ENCODE data around the gene AATF. TPM values are rescaled to one million over a fixed set of nuclear protein-coding genes. Genes with fewer than 3 reads are reported as not detected.
A peak's percentile ranks its signal among the peaks of the same experiment; 100 is the strongest.

The AATF gene
- 10 to 100 TPM; 58.9 to 69.8 TPM for total RNA-seq

DNA sequence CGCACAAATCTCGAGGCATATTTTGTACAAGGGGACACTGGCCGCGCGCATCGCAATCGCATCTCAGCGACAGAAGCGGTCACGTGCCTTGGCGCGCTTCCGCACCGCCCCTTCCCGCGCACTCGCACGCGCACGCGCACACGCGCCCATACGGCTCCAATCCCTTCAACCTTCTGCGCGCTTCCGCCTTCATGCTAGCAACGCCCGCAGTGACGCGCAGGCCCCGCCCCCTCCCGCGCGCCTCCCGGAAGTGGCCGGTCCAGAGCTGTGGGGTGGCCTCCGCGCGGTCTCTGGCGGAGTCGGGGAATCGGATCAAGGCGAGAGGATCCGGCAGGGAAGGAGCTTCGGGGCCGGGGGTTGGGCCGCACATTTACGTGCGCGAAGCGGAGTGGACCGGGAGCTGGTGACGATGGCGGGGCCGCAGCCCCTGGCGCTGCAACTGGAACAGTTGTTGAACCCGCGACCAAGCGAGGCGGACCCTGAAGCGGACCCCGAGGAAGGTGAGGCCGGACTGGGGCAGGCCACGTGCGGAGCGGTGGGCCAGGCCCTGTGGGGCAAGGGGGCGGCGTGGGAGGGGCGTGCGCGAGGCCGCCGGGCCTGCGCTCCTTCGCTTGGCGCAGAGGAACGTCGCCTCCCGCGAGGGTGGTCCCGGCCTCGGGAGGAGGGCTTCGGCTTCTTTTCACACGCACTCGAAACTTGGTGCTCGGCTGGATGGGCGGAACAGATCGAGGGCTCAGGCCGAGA lies at the start of gene AATF:
AATF (plus strand) TSS at position 238 of the 744 bp plus-strand sequence; CDS start at position 410, 172 bp downstream.
- H3K27ac Mint-ChIP-seq = peak within 1 kb of the TSS; percentile 87
- intact Hi-C loops (cut with micrococcal nuclease) = loop anchor here (1.0 to 10.0 kb wide), 5 partner anchors 28 to 404 kb away; partner anchors contain the start of gene GGNBP2
- peak within 1 kb of the TSS; percentile 93 for H3K4me3 Mint-ChIP-seq
- H3K27me3 Mint-ChIP-seq (ENCODE audit: low read depth) = peaks cover 28% of the 10 kb centered on the region
- CTCF ChIA-PET = interaction anchor here (1.7 kb wide), 1 partner anchor 27 kb away, joined by 7 read pairs; no protein-coding TSS in a partner anchor
- H3K4me1 Mint-ChIP-seq (ENCODE audit: low read depth) = peaks cover 39% of the 10 kb centered on the region
- H3K36me3 Mint-ChIP-seq (ENCODE audit: low read depth) = peaks cover 31% of the 10 kb centered on the region
- peak; percentile 96 for DNase-seq
- H3K9me3 Mint-ChIP-seq = no peaks in the 10 kb centered on the region

GRCh38 chr17:36899250-36900159 lies 49.2 kb upstream of the AATF start:
- intact Hi-C loops (cut with micrococcal nuclease) = no loop called here
- Mint-ChIP-seq H3K36me3 (ENCODE audit: low read depth) (no peaks in the 10 kb centered on the region), H3K4me3 (no peak overlapping the region), H3K4me1 (ENCODE audit: low read depth) (no peaks in the 10 kb centered on the region), H3K27ac (no peak overlapping the region), H3K27me3 (ENCODE audit: low read depth) (peaks cover 8% of the 10 kb centered on the region), H3K9me3 (no peaks in the 10 kb centered on the region)
- CTCF ChIA-PET = no interaction called here
- no peak for DNase-seq

- no peak for DNase-seq
- intact Hi-C loops (cut with micrococcal nuclease) = no loop called here
- H3K27me3 Mint-ChIP-seq (ENCODE audit: low read depth) = peaks cover 8% of the 10 kb centered on the region
- H3K4me1 Mint-ChIP-seq (ENCODE audit: low read depth) = no peaks in the 10 kb centered on the region
- H3K4me3 Mint-ChIP-seq = no peak overlapping the region
- no peaks in the 10 kb centered on the region for H3K36me3 Mint-ChIP-seq (ENCODE audit: low read depth)
- H3K27ac Mint-ChIP-seq = no peak overlapping the region
- CTCF ChIA-PET = no interaction called here
- no peaks in the 10 kb centered on the region for H3K9me3 Mint-ChIP-seq
These were observed 48.6 kb upstream of the AATF start for GRCh38 chr17:36900160-36900512.

DNA sequence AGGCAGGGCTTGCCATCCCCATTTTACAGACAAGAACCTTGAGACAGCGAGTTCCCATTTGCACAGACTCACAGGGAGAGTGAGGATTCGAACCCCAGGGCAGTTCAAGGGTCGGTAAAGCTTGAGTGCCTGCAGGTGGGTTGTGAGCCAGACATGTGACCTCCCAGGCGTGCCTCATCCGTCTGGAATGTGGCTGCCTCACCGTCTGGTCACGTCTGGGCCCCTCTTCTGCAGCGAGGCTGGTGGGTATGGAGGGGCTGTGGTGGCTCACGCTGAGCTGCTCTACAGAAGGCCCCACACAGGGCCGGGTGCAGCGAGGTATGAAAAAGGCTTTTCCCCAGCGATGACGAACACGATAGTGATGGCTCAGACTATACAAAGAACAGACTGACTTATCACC lies 47.2 kb upstream of the AATF start:
- peaks cover 8% of the 10 kb centered on the region for H3K27me3 Mint-ChIP-seq (ENCODE audit: low read depth)
- no peaks in the 10 kb centered on the region for H3K36me3 Mint-ChIP-seq (ENCODE audit: low read depth)

DNA sequence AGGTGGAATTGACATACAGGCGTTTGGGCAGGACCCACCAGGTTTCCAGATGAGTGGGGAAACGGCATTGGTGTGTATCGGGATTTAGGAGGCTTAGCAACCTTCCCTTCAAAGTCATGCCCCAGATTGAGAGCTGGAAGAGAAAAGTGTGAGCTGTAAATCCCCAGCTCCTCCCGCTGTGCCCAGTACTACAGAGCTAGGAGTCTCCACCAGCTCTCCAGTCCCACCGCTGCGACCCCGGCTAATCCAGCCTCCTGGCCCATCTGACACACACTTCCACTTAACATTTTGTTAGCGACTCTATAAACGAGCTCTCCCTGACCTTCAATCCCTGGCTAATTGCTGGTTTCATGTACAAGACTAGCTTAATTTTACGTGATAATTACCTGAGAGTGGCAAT lies 41.3 kb upstream of the AATF start:
- no peak for DNase-seq
- Mint-ChIP-seq H3K4me1 (ENCODE audit: low read depth) (no peaks in the 10 kb centered on the region), H3K27me3 (ENCODE audit: low read depth) (peaks cover 17% of the 10 kb centered on the region), H3K9me3 (no peaks in the 10 kb centered on the region), H3K4me3 (no peak overlapping the region), H3K27ac (no peak overlapping the region), H3K36me3 (ENCODE audit: low read depth) (no peaks in the 10 kb centered on the region)
- CTCF ChIA-PET = no interaction called here
- intact Hi-C loops (cut with micrococcal nuclease) = no loop called here

More for the DNA sequence above, 47.2 kb upstream of the AATF start:
- intact Hi-C loops (cut with micrococcal nuclease) = no loop called here
- DNase-seq = no peak
- Mint-ChIP-seq H3K4me3 (no peak overlapping the region), H3K4me1 (ENCODE audit: low read depth) (no peaks in the 10 kb centered on the region), H3K9me3 (no peaks in the 10 kb centered on the region), H3K27ac (no peak overlapping the region)
- CTCF ChIA-PET = no interaction called here

DNA sequence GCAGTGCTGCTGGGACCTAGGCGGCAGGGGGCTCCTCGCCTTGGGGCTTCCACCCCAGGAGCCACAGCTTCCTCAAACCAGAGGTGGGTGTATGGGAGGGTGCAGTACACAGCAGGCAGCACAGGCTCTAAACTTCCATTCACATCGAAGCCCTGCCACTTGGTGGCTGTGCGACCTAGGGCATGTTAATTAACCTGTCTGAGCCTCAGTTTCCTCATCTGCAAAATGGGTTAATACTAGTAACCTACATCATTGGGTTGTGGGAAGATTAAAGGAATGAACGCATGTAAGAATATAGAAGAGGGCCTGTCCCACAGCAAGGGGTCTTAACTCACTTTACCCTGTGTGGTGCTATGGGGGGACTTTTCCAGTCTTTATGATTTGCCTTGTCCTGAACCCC lies 38.2 kb upstream of the AATF start:
- intact Hi-C loops (cut with micrococcal nuclease) = no loop called here
- Mint-ChIP-seq H3K27ac (no peak overlapping the region), H3K27me3 (ENCODE audit: low read depth) (peaks cover 16% of the 10 kb centered on the region), H3K4me1 (ENCODE audit: low read depth) (no peaks in the 10 kb centered on the region), H3K36me3 (ENCODE audit: low read depth) (no peaks in the 10 kb centered on the region), H3K4me3 (no peak overlapping the region), H3K9me3 (no peaks in the 10 kb centered on the region)
- DNase-seq = no peak
- CTCF ChIA-PET = no interaction called here

GRCh38 chr17:36911001-36911400 lies 37.8 kb upstream of the AATF start:
- Mint-ChIP-seq H3K4me3 (no peak overlapping the region), H3K27me3 (ENCODE audit: low read depth) (peaks cover 16% of the 10 kb centered on the region), H3K27ac (no peak overlapping the region), H3K4me1 (ENCODE audit: low read depth) (no peaks in the 10 kb centered on the region), H3K36me3 (ENCODE audit: low read depth) (no peaks in the 10 kb centered on the region), H3K9me3 (no peaks in the 10 kb centered on the region)
- CTCF ChIA-PET = no interaction called here
- DNase-seq = no peak
- intact Hi-C loops (cut with micrococcal nuclease) = no loop called here

GRCh38 chr17:36913132-36913531 lies 35.6 kb upstream of the AATF start:
- H3K4me1 Mint-ChIP-seq (ENCODE audit: low read depth) = no peaks in the 10 kb centered on the region
- H3K36me3 Mint-ChIP-seq (ENCODE audit: low read depth) = no peaks in the 10 kb centered on the region

DNA sequence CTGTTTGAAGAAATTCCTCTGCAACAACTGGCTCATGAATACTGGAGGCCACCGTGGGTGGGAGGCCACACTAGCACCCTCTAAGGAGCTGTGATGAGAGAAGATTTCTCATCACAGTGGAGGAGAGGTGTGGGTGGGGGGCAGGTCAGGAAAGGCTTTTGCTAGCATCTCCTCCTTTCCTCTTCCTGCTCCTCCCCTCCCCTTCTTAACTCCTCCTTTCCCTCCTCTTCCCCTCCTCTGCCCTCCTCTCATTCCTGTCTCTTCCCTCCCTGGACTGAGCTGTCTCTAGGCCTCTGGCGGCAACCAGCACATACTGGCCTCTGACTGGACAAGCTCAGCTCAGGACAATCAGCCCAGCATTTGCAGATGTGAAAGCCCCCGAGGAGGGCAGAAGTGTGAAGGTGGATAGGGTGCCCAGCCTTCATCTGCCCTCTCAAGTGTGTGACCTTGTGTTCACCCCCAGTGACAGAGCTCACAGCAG lies 30.5 kb upstream of the AATF start:
- Mint-ChIP-seq H3K27ac (no peak overlapping the region), H3K4me3 (no peak overlapping the region), H3K4me1 (ENCODE audit: low read depth) (peaks cover 21% of the 10 kb centered on the region), H3K9me3 (no peaks in the 10 kb centered on the region), H3K27me3 (ENCODE audit: low read depth) (peaks cover 19% of the 10 kb centered on the region), H3K36me3 (ENCODE audit: low read depth) (no peaks in the 10 kb centered on the region)
- no peak for DNase-seq
- CTCF ChIA-PET = interaction anchor here (0.6 kb wide), 1 partner anchor 99 kb away, joined by 4 read pairs; no protein-coding TSS in a partner anchor
- intact Hi-C loops (cut with micrococcal nuclease) = no loop called here

More at GRCh38 chr17:36913132-36913531, 35.6 kb upstream of the AATF start:
- intact Hi-C loops (cut with micrococcal nuclease) = no loop called here
- Mint-ChIP-seq H3K27me3 (ENCODE audit: low read depth) (peaks cover 11% of the 10 kb centered on the region), H3K27ac (no peak overlapping the region), H3K9me3 (no peaks in the 10 kb centered on the region), H3K4me3 (no peak overlapping the region)
- DNase-seq = no peak
- CTCF ChIA-PET = no interaction called here

GRCh38 chr17:36919407-36919968 lies 29.3 kb upstream of the AATF start:
- H3K9me3 Mint-ChIP-seq = no peaks in the 10 kb centered on the region
- CTCF ChIA-PET = interaction anchor here (0.7 kb wide), 1 partner anchor 128 kb away, joined by 3 read pairs; no protein-coding TSS in a partner anchor
- no peaks in the 10 kb centered on the region for H3K36me3 Mint-ChIP-seq (ENCODE audit: low read depth)
- H3K27me3 Mint-ChIP-seq (ENCODE audit: low read depth) = peaks cover 21% of the 10 kb centered on the region
- DNase-seq = no peak
- intact Hi-C loops (cut with micrococcal nuclease) = no loop called here
- no peak overlapping the region for H3K27ac Mint-ChIP-seq
- peaks cover 21% of the 10 kb centered on the region for H3K4me1 Mint-ChIP-seq (ENCODE audit: low read depth)
- H3K4me3 Mint-ChIP-seq = no peak overlapping the region

GRCh38 chr17:36920032-36921005 lies 28.4 kb upstream of the AATF start:
- no peaks in the 10 kb centered on the region for H3K9me3 Mint-ChIP-seq
- H3K36me3 Mint-ChIP-seq (ENCODE audit: low read depth) = no peaks in the 10 kb centered on the region
- DNase-seq = no peak
- H3K27me3 Mint-ChIP-seq (ENCODE audit: low read depth) = peaks cover 25% of the 10 kb centered on the region
- H3K4me1 Mint-ChIP-seq (ENCODE audit: low read depth) = peaks cover 21% of the 10 kb centered on the region
- intact Hi-C loops (cut with micrococcal nuclease) = loop anchor here (2.0 to 5.0 kb wide), 2 partner anchors 28 to 68 kb away; partner anchors contain the start of gene AATF
- H3K4me3 Mint-ChIP-seq = peak overlapping the region; percentile 13
- peak overlapping the region; percentile 54 for H3K27ac Mint-ChIP-seq
- CTCF ChIA-PET = interaction anchor here (0.7 kb wide), 1 partner anchor 128 kb away, joined by 3 read pairs; no protein-coding TSS in a partner anchor
